ENCODE data around the gene CENPX. TPM values are rescaled to one million over a fixed set of nuclear protein-coding genes. Genes with fewer than 3 reads are reported as not detected.

Gene CENPX
- total RNA-seq, 1 donor from 2014 or later, result 43.8 TPM

DNA sequence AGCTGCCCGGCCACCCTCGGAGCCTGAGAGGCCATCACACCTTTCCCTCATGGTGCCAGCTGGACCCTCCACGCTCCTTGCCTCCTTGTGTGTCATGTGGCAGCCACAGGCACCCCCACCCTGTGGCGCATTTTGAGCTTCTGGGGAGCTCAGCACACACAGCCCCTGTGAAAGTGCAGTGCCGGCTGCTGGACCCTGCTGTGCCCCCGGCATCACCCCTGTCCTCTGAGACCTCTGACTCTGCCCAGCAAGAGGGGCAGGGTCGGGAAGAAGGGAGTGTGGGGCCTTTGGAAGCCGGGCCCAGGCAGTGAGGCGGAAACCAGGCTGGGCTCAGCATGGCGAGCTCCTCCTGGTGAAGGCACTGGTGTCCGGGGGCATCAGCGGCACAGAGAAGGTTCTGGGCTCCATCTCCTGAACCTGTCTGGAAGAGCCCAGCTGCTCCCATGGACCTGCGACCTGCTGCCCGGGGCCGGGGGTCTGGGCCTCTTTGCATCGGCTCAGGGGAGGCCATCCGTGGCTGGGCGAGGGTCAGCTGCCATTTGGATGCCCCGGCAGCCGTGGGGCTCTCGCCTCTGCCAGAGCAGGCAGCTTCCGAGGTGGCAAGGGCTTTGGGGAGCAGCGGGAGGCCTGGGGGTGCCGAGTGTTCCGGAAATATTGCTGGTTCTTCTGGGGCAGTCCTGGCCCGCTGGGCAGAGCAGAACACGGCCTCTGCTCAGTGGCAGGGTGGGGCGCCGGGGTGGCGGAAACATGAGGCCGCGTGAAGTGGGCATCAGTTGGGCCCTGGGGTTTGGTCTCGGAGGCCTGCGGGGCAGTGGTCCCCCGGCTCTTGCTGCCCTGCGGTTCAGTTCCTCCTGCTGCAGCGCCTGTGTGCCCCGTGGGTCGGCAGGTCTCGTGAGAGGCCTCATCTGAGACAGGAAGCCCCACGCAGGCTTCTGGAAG is 17.9 kb downstream of the CENPX start:
- H3K27ac ChIP-seq, result no peak overlapping the region
- H3K27me3 ChIP-seq (ENCODE audit: low read depth), result no peaks in the 10 kb centered on the region
- H3K9me3 ChIP-seq, result no peaks in the 10 kb centered on the region
- H3K4me3 ChIP-seq, result no peak overlapping the region
- no peak for DNase-seq
- peaks cover 12% of the 10 kb centered on the region for H3K4me1 ChIP-seq
- TF ChIP-seq, protein P1, sequence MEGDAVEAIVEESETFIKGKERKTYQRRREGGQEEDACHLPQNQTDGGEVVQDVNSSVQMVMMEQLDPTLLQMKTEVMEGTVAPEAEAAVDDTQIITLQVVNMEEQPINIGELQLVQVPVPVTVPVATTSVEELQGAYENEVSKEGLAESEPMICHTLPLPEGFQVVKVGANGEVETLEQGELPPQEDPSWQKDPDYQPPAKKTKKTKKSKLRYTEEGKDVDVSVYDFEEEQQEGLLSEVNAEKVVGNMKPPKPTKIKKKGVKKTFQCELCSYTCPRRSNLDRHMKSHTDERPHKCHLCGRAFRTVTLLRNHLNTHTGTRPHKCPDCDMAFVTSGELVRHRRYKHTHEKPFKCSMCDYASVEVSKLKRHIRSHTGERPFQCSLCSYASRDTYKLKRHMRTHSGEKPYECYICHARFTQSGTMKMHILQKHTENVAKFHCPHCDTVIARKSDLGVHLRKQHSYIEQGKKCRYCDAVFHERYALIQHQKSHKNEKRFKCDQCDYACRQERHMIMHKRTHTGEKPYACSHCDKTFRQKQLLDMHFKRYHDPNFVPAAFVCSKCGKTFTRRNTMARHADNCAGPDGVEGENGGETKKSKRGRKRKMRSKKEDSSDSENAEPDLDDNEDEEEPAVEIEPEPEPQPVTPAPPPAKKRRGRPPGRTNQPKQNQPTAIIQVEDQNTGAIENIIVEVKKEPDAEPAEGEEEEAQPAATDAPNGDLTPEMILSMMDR (IDR thresholded peaks at IDR 0.05), result no peak
- intact Hi-C loops (cut with DNase I), result no loop called here
- H3K36me3 ChIP-seq, result no peaks in the 10 kb centered on the region
- no peak for ATAC-seq

DNA sequence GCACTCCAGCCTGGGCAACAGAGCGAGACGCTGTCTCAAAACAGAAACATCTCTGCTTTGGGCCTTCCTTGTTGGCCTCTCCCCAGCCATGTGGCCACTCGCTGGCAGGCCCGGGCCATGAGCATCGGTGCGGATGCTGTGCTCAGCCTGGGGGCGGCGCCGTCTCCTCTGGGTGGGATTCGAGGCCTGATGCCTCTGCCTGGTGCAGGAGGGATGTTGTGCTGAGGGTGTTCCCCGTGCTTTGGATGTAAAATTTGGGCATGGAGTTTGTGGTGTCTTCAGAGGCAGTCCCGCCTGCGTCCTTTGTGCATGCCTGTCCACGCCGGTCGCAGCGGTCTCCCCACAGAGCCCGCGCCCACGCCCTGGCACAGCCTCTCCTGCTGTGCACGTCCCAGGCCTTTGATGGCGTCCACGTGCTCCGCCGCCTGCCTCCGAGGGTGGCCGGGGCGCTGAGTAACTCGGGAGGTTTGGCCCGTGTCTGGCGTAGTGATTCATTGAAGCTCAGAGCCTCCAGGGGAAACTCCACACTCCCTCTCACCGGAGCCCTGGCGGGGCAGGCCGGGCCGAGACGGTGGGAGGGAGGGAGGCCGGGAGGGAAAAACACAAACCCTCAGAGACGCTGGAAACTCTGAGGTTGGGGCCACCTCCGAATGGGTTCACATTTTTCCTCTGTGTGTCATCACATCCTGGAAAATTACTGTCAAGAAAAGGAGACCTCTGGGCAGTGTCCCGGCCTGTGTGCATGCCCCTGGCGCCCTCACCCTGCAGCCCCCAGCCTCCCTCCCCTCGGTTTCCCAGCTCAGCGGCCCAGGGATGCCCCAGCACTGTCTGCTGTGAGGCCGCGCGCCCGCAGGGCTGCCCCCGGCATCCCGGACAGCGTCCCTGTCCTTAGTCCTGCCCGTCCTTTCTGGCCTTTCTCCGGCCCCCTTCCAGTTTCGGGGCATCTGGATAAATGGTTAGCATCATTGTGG is 19.0 kb downstream of the CENPX start:
- TF ChIP-seq, protein P1 (IDR thresholded peaks at IDR 0.05), result no peak
- no peaks in the 10 kb centered on the region for H3K27me3 ChIP-seq (ENCODE audit: low read depth)
- H3K27ac ChIP-seq, result no peak overlapping the region
- DNase-seq (no peak), ATAC-seq (no peak)
- no peak overlapping the region for H3K4me3 ChIP-seq
- no peaks in the 10 kb centered on the region for H3K36me3 ChIP-seq
- intact Hi-C loops (cut with DNase I), result no loop called here
- no peaks in the 10 kb centered on the region for H3K9me3 ChIP-seq
- peaks cover 12% of the 10 kb centered on the region for H3K4me1 ChIP-seq

DNA sequence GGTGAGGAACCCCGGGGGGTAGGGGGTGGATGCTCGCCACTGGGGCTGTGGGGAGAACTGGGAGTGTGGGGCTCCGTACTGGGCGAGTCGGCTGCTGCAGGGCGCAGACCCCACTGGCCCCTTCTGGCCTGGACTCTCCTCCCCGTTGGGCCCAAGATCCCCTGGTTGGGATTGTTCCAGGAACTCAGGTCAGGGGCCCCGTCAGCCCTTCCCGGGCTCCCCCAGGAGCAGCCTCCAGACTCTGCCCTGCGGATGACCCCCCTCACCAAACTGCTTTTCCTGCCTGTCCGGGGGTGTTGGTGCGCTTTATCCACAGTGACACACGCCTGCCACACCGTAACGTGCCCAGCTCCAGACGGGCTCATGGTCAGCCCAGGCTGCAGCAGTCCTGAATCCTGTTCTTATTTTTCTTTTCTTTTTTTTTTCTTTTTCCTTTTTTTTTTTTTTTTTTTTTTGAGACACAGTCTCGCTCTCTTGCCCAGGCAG is 21.1 kb downstream of the CENPX start:
- Histone ChIP-seq H3K4me3 (no peak overlapping the region), H3K36me3 (peaks cover 5% of the 10 kb centered on the region), H3K27me3 (ENCODE audit: low read depth) (no peaks in the 10 kb centered on the region), H3K9me3 (no peaks in the 10 kb centered on the region), H3K27ac (no peak overlapping the region), H3K4me1 (peaks cover 12% of the 10 kb centered on the region)
- intact Hi-C loops (cut with DNase I), result no loop called here
- no peak for ATAC-seq
- TF ChIP-seq, protein P1 (IDR thresholded peaks at IDR 0.05), result no peak
- no peak for DNase-seq

DNA sequence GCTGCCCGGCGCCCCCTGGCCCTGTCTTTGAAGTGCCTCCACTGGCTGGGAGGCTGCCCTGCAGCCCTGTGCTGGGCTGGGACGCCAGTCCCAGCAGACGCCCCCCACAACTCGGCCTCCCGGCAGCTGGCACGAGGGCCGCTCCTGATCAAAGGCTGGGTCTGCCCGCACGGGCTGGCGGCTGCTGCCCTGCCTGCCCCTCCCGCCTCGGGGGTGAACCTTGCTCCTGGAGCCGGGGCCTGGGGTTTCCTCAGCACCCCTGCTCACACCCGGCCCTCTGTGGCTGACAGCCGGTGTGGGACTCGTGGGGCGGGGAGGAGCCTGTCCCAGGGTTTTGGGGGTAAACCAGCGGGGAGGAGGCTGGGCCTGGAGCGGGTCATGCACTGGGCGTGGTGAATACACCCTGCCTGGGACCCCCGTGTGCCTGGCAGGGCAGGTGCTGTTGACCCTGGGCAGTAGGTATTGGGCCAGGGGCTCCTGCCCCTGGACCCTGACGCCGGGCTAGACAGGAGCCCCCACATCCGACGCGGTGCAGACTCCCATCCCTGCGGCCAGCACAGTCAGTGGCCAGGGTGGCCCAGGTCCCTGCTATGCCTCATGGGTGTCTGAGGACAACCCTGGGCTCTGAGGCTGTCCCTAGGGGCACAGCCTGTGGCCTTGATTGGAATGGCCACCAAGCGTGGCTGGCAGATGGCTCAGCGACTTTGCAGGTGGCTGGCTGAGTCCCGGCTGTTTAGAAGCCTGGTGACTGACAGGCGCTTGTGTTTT is 21.7 kb downstream of the CENPX start:
- H3K27ac ChIP-seq, result no peak overlapping the region
- H3K4me1 ChIP-seq, result peaks cover 12% of the 10 kb centered on the region
- H3K27me3 ChIP-seq (ENCODE audit: low read depth), result no peaks in the 10 kb centered on the region
- H3K4me3 ChIP-seq, result no peak overlapping the region
- no peak for ATAC-seq
- TF ChIP-seq, protein P1 (IDR thresholded peaks at IDR 0.05), result no peak
- peaks cover 7% of the 10 kb centered on the region for H3K36me3 ChIP-seq
- no peaks in the 10 kb centered on the region for H3K9me3 ChIP-seq
- intact Hi-C loops (cut with DNase I), result no loop called here
- DNase-seq, result no peak

Data from lower lobe of right lung (tissue), 2 donors.